Epithelial cell of proximal tubule (primary cell): ENCODE data around the gene ENTREP1. TPM values are rescaled to one million over a fixed set of nuclear protein-coding genes. Genes with fewer than 3 reads are reported as not detected.

Source experiments
- DNase-seq: peaks from one replicate; pipeline ENCODE4 v3.0.0-alpha.2; 2011; ENCODE audit warnings: low read depth
- H3K4me3 ChIP-seq: 2 replicates; pipeline ENCODE4 v1.5.1; 2011; ENCODE audit warnings: low read depth, mild to moderate bottlenecking, low read length
- total RNA-seq: library from RNA; depleted of rRNA; stranded (reverse); fragments of >200 nt; gene quantifications from 2 replicates; pipeline ENCODE4 v1.2.3, GENCODE V29; 2015
- TF ChIP-seq, protein P1 (sequence below): conservative IDR thresholded peaks from 2 replicates; pipeline ENCODE4 v1.5.1; 2012; ENCODE audit warnings: low read depth, mild to moderate bottlenecking, low read length

Gene ENTREP1
- total RNA-seq, 1 donor from 2014 or later, result 4.6 TPM

DNA sequence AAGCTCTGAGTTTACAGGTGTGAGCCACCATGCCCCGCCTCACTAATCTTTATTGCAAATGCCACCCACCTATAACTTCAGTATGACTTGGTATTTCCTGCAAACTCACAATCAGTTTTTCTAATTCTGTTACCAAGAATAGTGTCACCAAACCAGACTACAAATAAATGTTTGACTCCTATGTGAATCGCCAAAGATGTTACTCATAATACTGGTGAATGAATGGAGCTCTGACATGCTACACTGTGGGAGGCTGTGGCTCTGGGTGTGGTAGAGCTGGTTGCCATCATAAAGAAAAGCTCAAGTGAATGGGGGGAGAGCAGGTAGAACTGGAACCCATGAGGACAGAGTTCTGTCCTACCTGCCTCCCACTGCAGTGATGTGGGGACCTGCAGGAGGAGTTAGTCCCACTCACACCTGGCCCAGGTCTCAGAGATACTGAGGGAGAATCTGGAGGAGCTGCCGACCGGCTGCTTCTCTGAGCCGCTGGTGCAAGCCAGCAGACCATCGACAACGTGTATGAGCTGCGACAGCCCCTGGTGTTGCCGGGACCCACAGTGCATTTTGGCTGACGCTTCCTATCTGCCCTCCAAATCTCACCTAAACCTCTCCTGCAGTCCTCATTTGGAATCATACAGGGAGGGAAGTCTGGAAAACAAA lies 95.7 kb downstream of the ENTREP1 start:
- DNase-seq, result no peak
- TF ChIP-seq, protein P1, sequence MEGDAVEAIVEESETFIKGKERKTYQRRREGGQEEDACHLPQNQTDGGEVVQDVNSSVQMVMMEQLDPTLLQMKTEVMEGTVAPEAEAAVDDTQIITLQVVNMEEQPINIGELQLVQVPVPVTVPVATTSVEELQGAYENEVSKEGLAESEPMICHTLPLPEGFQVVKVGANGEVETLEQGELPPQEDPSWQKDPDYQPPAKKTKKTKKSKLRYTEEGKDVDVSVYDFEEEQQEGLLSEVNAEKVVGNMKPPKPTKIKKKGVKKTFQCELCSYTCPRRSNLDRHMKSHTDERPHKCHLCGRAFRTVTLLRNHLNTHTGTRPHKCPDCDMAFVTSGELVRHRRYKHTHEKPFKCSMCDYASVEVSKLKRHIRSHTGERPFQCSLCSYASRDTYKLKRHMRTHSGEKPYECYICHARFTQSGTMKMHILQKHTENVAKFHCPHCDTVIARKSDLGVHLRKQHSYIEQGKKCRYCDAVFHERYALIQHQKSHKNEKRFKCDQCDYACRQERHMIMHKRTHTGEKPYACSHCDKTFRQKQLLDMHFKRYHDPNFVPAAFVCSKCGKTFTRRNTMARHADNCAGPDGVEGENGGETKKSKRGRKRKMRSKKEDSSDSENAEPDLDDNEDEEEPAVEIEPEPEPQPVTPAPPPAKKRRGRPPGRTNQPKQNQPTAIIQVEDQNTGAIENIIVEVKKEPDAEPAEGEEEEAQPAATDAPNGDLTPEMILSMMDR, result peak; percentile 2

DNA sequence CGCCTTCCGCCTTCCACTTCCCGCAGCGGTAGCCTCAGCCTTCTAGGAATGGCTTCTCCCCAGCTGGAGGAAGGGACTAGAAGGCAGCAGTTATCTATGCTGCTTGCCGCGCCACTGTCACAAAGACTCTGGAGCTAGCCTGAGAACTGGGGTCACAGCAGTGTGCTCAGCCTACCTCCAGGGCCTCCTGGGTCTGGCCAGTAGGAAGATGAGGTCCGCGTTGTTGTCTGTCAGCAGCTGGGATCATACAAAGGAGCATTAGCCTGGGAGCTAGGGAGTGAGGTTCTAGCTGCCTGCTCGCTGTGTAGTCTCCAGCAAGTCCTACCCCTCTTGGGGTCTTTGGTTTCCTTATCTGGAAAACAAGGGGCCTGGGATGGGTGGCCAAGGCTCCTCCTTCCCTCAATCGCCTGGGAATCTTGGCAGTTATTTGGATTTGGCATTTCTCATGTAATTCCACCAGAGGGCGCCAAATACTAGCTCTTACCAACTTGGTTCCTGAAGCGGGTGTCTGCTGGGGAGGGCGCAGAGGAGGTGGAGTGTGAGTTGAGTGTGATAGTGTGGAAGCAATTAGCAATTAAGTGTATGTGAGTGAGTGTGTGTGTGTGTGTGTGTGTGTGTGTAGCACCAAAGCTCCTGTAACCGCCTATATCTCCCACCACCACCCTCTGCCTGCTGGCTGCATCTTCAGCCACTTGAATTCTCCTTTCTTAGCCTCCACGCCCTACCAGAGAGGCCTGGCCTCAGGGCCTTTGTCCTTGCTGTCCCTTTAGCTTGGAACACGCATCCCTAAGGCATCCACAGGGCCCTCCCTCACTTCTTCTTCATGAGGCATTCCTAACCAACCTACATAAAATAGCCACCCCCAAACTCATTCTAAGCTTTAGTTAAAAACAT lies 97.1 kb downstream of the ENTREP1 start:
- DNase-seq, result no peak
- TF ChIP-seq, protein P1, result peak; percentile 77
- H3K4me3 ChIP-seq, result no peak overlapping the region

More for the DNA sequence above, 95.7 kb downstream of the ENTREP1 start:
- no peak overlapping the region for H3K4me3 ChIP-seq

DNA sequence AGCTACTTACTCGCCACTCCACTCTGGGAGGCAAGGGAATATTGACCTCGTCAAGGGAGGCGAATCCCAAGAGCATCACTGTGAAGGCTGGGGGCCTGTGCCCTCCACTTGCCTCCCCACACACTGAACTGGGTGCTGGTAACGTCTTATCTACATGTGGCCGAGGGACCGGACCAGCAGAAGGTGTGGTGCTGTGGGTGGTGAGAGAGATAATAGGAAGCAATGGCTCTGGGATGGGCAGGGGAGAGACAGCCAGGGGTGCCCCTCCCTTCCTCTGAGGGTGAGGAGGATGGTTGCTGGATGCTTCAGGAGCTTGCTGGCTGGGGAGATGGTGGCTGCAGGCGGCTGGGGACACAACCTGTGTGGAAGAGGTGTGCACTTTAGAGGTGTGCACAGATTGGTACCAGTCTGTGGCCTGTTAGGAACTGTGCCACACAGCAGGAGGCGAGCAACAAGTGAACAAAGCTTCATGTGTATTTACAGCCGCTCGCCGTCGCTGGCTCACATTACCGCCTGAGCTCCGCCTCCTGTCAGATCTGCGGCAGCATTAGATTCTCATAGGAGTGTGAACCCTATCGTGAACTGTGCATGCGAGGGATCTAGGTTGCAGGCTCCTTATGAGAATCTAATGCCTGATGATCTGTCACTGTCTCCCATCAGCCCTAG lies 100.3 kb downstream of the ENTREP1 start:
- TF ChIP-seq, protein P1, result no peak
- DNase-seq, result no peak
- H3K4me3 ChIP-seq, result no peak overlapping the region

DNA sequence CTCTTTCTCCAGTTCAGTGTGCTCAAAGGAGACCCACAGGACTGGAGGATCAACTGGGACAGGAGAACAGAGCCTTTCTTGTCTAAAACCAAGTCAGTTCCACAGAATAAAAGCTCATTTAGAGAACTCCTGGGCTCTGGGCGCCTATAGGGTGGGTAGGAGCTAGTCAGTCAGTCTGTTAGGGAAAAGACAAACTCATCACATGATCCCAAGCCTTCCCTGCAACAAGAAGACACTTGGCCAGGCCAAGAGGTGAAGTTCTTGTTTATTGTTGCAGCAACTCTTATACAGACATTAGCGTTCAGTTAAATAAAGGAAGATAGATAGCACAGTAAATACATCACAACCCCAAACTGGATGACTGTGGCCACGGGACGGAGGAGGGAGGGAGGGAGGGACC lies 102.3 kb downstream of the ENTREP1 start:
- TF ChIP-seq, protein P1, result no peak
- DNase-seq, result no peak
- H3K4me3 ChIP-seq, result no peak overlapping the region

DNA sequence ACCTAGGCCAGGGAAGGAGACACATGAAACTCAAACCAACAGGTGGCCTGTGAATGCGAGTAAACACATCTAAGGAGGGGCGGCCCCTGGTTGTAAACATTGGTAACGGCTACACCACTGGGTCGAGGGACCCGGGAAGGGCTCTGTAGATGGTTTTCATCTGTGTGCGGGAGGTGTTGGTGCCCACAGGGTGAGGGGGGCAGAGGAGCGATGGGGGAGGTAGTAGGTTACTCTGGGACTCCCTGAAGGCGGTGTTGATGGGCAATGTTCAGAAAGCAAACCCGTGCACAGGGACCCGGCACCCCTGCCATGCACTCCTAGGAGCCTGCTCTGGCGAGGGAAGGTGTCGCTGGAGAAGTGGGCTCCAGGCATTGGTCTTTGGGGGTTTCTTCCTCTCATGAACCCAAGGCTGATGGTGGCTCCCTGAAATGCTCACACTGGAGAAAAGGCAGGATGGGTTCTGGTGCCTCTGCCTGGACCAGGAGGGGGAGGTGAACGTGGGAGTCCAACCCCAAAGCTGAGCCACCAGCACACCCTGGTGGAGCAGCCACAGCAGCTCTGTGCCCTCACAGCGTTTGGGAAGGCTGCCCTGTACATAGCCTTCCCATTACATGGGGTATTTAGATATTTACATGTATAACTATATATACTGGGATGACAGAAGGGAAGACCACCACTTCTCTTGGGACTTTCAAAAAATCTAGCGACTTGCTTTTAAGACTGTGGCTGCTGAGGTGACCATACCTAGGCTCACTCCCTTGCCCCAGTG lies 103.2 kb downstream of the ENTREP1 start:
- TF ChIP-seq, protein P1, result no peak

DNA sequence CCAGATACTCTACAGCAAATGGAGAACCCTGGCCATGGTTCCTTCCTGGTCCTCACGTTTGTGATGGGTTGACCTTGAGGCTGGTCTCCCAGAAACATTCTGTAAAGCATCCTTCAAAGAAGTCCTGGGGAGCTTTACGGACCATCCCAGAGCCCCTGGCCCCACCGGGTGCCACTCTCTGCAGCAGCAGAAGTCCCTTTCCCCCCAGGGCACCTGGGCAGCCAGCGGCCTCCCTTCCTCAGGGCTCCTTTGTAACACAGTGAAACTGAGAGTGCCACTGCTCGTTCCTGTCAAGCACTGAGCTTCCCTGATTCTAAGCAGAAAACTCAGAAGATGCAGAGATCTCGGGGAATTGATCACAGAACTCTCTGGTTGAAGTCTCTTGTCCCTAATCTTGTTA lies 104.3 kb downstream of the ENTREP1 start:
- DNase-seq, result no peak
- TF ChIP-seq, protein P1, result no peak
- H3K4me3 ChIP-seq, result no peak overlapping the region

More for the DNA sequence above, 103.2 kb downstream of the ENTREP1 start:
- no peak for DNase-seq
- H3K4me3 ChIP-seq, result no peak overlapping the region
